ENCODE measurements around the gene IFT27.
"Not testable (repeated sequence)": the region's sequence is repeated elsewhere in the genome, so short reads cannot be mapped to it uniquely, and the experiment has no call there.

IFT27 gene

GRCh38 chr22:36731321-36731720, 44.6 kb downstream of the IFT27 start:
- DNase-seq; in situ Hi-C loops (cut with MboI; ENCODE audit: low pct_unique_long_range_greater_than_20kb, low sequenced_read_pairs): not testable (repeated sequence)

- no peak for DNase-seq
- in situ Hi-C loops (cut with MboI; ENCODE audit: low pct_unique_long_range_greater_than_20kb, low sequenced_read_pairs): no loop called here
Measured at GRCh38 chr22:36730176-36730858, 45.6 kb downstream of the IFT27 start.

- in situ Hi-C loops (cut with MboI; ENCODE audit: low pct_unique_long_range_greater_than_20kb, low sequenced_read_pairs): no loop called here
- no peak for DNase-seq
Measured at GRCh38 chr22:36729321-36729720, 46.6 kb downstream of the IFT27 start.

GRCh38 chr22:36728505-36728904, 47.4 kb downstream of the IFT27 start:
- in situ Hi-C loops (cut with MboI; ENCODE audit: low pct_unique_long_range_greater_than_20kb, low sequenced_read_pairs): no loop called here
- no peak for DNase-seq

GRCh38 chr22:36727927-36728488, 47.9 kb downstream of the IFT27 start:
- DNase-seq: no peak
- in situ Hi-C loops (cut with MboI; ENCODE audit: low pct_unique_long_range_greater_than_20kb, low sequenced_read_pairs): no loop called here

- in situ Hi-C loops (cut with MboI; ENCODE audit: low pct_unique_long_range_greater_than_20kb, low sequenced_read_pairs): no loop called here
- DNase-seq: no peak
Measured at GRCh38 chr22:36727110-36727509, 48.8 kb downstream of the IFT27 start.

GRCh38 chr22:36726007-36726380, 49.9 kb downstream of the IFT27 start:
- in situ Hi-C loops (cut with MboI; ENCODE audit: low pct_unique_long_range_greater_than_20kb, low sequenced_read_pairs): no loop called here
- DNase-seq: no peak

- in situ Hi-C loops (cut with MboI; ENCODE audit: low pct_unique_long_range_greater_than_20kb, low sequenced_read_pairs): no loop called here
Measured at GRCh38 chr22:36725366-36726006, 50.4 kb downstream of the IFT27 start.

GRCh38 chr22:36724836-36725235, 51.1 kb downstream of the IFT27 start:
- DNase-seq: no peak
- in situ Hi-C loops (cut with MboI; ENCODE audit: low pct_unique_long_range_greater_than_20kb, low sequenced_read_pairs): no loop called here

More at GRCh38 chr22:36725366-36726006, 50.4 kb downstream of the IFT27 start:
- no peak for DNase-seq

GRCh38 chr22:36722055-36722454, 53.9 kb downstream of the IFT27 start:
- DNase-seq: no peak
- in situ Hi-C loops (cut with MboI; ENCODE audit: low pct_unique_long_range_greater_than_20kb, low sequenced_read_pairs): no loop called here

- DNase-seq: no peak
- in situ Hi-C loops (cut with MboI; ENCODE audit: low pct_unique_long_range_greater_than_20kb, low sequenced_read_pairs): no loop called here
Measured at GRCh38 chr22:36715647-36716046, 60.3 kb downstream of the IFT27 start.

- in situ Hi-C loops (cut with MboI; ENCODE audit: low pct_unique_long_range_greater_than_20kb, low sequenced_read_pairs): no loop called here
- DNase-seq: no peak
Measured at GRCh38 chr22:36714110-36714509, 61.8 kb downstream of the IFT27 start.

- in situ Hi-C loops (cut with MboI; ENCODE audit: low pct_unique_long_range_greater_than_20kb, low sequenced_read_pairs): no loop called here
- peak; percentile 8 for DNase-seq
Measured at GRCh38 chr22:36713436-36713835, 62.5 kb downstream of the IFT27 start.

All from KBM-7 (cell line).